ENCODE data around the gene CYSTM1.

- TF ChIP-seq CTCF (IDR thresholded peaks at IDR 0.05) (no peak), POLR2A (IDR thresholded peaks at IDR 0.05) (no peak), POLR2AphosphoS5 (IDR thresholded peaks at IDR 0.05) (no peak), EP300 (IDR thresholded peaks at IDR 0.05) (no peak)
These were observed 27.5 kb upstream of the CYSTM1 start for GRCh38 chr5:140147460-140147859.

Measured in sigmoid colon (tissue), 4 donors.